H1 (cell line): Measurements from ENCODE around the gene TBX4.

Source experiments
- CTCF ChIP-seq, 3 experiments: IDR thresholded peaks; 1 replicate in 2 of 3; 2 replicates in 1 of 3; pipeline versions ENCODE4 v1.5.1 to v1.6.1; 2011; ENCODE audit warnings: low read length in 3 of 3, mild to moderate bottlenecking in 3 of 3, inconsistent platforms in 2 of 3, low read depth in 1 of 3, moderate library complexity in 1 of 3; ENCODE audit not compliant: insufficient read depth in 1 of 3; ENCODE audit errors: control extremely low read depth in 1 of 3
- EZH2 ChIP-seq: fragments of 200-600 bp; sonication (generic); IDR thresholded peaks from 2 replicates; pipeline ENCODE4 v1.7.1; 2012; ENCODE audit warnings: low read depth, mild to moderate bottlenecking, moderate library complexity, low read length, inconsistent platforms; ENCODE audit not compliant: severe bottlenecking
- JUN ChIP-seq: IDR thresholded peaks from 2 replicates; pipeline ENCODE4 v1.6.1; 2011; ENCODE audit warnings: low read depth, mild to moderate bottlenecking, improper control_type of control experiment, low read length

GRCh38 chr17:61519754-61520440, 67.7 kb downstream of the TBX4 start:
- TF ChIP-seq CTCF (IDR thresholded peaks at IDR 0.05; ENCODE audit: control extremely low read depth in 1 of 3, insufficient read depth in 1 of 3, low read depth in 1 of 3, low read length in 3 of 3) (no peak), JUN (no peak), EZH2 (no peak)
